Measurements from ENCODE around the gene SALL4.
"Not testable (repeated sequence)": the region's sequence is repeated elsewhere in the genome, so short reads cannot be mapped to it uniquely, and the experiment has no call there.

SALL4 gene

DNA sequence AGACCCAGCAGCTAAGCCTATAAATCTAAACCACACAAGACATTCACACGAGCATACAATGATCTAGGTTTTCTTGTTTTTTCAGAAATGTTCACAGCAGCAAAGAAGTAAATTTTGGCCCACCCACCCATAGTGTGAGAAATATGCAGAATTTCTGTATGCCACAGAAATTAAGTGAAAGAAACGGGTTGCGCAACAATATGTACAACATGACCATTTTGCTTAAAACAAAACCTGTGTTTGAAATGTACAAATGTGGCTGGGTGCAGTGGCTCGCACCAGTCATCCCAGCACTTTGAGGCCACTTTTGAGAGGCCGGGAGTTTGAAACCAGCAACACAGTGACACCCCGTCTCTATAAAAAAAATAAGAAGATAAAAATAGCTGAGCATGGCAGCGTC lies 9.4 kb downstream of the SALL4 start:
- Histone ChIP-seq H3K27ac (no peak overlapping the region), H3K36me3 (no peaks in the 10 kb centered on the region), H3K9me3 (ENCODE audit: severe bottlenecking) (no peaks in the 10 kb centered on the region), H3K27me3 (ENCODE audit: insufficient read depth, low read depth, severe bottlenecking) (no peaks in the 10 kb centered on the region), H3K4me3 (ENCODE audit: low read depth, low read length) (no peak overlapping the region)
- TF ChIP-seq, protein P1, sequence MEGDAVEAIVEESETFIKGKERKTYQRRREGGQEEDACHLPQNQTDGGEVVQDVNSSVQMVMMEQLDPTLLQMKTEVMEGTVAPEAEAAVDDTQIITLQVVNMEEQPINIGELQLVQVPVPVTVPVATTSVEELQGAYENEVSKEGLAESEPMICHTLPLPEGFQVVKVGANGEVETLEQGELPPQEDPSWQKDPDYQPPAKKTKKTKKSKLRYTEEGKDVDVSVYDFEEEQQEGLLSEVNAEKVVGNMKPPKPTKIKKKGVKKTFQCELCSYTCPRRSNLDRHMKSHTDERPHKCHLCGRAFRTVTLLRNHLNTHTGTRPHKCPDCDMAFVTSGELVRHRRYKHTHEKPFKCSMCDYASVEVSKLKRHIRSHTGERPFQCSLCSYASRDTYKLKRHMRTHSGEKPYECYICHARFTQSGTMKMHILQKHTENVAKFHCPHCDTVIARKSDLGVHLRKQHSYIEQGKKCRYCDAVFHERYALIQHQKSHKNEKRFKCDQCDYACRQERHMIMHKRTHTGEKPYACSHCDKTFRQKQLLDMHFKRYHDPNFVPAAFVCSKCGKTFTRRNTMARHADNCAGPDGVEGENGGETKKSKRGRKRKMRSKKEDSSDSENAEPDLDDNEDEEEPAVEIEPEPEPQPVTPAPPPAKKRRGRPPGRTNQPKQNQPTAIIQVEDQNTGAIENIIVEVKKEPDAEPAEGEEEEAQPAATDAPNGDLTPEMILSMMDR (IDR thresholded peaks at IDR 0.05; ENCODE audit: low read depth, low read length) = no peak
- DNase-seq = no peak

DNA sequence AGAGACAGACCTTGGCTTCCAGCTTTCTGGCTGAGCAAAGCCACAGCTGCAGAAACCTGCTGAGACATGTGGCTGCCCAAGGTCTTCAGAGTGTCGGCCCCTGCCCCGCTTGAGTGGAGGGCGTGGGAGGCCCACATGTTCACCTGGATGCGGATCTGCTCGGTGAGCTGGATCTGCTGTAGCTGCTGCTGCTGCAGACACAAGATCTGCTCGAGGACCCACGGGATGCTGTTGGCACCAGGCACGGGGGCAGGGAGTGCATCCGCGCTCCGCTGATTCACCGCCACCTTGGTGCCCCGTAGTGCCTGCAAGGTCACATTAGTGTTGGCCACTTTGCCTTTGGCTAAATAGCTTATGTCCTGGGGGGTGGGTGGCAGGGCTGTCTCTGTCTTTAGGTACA lies 10.7 kb downstream of the SALL4 start:
- Histone ChIP-seq H3K27ac (no peak overlapping the region), H3K27me3 (ENCODE audit: insufficient read depth, low read depth, severe bottlenecking) (no peaks in the 10 kb centered on the region), H3K9me3 (ENCODE audit: severe bottlenecking) (no peaks in the 10 kb centered on the region), H3K36me3 (no peaks in the 10 kb centered on the region), H3K4me3 (ENCODE audit: low read depth, low read length) (no peak overlapping the region)
- DNase-seq = no peak
- TF ChIP-seq, protein P1 (IDR thresholded peaks at IDR 0.05; ENCODE audit: low read depth, low read length) = no peak

DNA sequence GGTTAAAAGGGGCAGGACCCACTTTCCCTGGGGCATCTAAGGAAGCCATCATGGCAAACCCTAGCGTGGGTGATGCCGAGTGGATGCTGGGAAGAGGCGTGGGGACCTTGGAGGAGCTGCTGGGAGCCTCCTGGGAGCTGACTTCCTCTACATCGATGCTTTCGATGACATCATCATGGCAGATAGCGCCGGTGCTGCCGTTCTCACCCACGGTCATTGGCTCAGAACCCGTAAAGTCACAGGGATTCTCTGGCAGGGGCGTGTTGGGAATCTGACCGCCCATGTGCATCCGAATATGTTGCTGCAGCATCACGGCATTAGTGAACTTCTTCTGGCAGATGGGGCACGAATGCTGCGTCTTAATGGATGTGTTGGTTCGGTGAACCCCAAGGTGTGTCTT lies 12.1 kb downstream of the SALL4 start:
- no peak overlapping the region for H3K4me3 ChIP-seq (ENCODE audit: low read depth, low read length)
- no peaks in the 10 kb centered on the region for H3K36me3 ChIP-seq
- TF ChIP-seq, protein P1 (IDR thresholded peaks at IDR 0.05; ENCODE audit: low read depth, low read length) = no peak
- no peaks in the 10 kb centered on the region for H3K27me3 ChIP-seq (ENCODE audit: insufficient read depth, low read depth, severe bottlenecking)
- H3K9me3 ChIP-seq (ENCODE audit: severe bottlenecking) = no peaks in the 10 kb centered on the region
- H3K27ac ChIP-seq = no peak overlapping the region
- DNase-seq = no peak

DNA sequence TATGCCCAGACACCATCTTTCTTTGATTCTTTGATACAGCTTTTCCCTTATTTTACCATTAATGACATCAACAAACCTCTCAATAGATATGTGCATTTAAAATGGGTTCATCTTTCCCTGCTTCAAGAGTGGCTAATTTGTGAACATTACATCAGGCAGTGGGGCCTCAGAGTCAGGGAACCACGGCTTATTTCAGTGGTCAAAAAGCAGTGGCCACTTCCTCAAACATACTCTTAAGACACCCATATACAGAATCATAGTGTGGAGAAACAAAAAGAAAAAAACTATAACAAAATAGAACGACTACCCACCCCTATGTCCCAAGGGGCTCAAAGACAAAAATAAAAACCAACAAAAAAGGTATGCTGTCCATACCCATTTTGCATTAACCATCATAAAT lies 12.9 kb downstream of the SALL4 start:
- DNase-seq = no peak
- H3K27ac ChIP-seq = no peak overlapping the region
- no peak overlapping the region for H3K4me3 ChIP-seq (ENCODE audit: low read depth, low read length)
- H3K27me3 ChIP-seq (ENCODE audit: insufficient read depth, low read depth, severe bottlenecking) = no peaks in the 10 kb centered on the region
- TF ChIP-seq, protein P1 (IDR thresholded peaks at IDR 0.05; ENCODE audit: low read depth, low read length) = no peak
- H3K36me3 ChIP-seq = no peaks in the 10 kb centered on the region
- no peaks in the 10 kb centered on the region for H3K9me3 ChIP-seq (ENCODE audit: severe bottlenecking)

DNA sequence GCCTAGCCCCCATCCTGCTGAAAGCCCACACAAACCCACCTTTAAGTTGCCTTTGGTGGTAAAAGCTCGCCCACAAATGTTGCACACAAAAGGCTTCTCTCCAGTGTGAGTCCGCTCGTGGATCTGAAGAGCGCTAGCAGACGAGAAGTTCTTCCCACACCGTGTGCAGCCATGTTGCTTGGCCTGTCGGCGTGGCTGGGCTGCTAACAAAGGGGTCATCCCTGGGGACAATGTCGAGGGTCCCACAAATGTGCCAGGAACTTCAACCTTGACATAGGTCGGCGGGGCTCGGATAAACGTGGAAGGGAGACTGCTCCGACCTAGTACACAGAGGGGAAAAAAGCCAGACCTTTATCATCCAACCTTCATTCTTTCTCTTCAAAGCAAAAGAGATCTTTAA lies 13.5 kb downstream of the SALL4 start:
- H3K27ac ChIP-seq = no peak overlapping the region
- H3K4me3 ChIP-seq (ENCODE audit: low read depth, low read length) = no peak overlapping the region
- no peaks in the 10 kb centered on the region for H3K36me3 ChIP-seq
- H3K27me3 ChIP-seq (ENCODE audit: insufficient read depth, low read depth, severe bottlenecking) = no peaks in the 10 kb centered on the region
- no peaks in the 10 kb centered on the region for H3K9me3 ChIP-seq (ENCODE audit: severe bottlenecking)
- TF ChIP-seq, protein P1 (IDR thresholded peaks at IDR 0.05; ENCODE audit: low read depth, low read length) = no peak
- DNase-seq = no peak

DNA sequence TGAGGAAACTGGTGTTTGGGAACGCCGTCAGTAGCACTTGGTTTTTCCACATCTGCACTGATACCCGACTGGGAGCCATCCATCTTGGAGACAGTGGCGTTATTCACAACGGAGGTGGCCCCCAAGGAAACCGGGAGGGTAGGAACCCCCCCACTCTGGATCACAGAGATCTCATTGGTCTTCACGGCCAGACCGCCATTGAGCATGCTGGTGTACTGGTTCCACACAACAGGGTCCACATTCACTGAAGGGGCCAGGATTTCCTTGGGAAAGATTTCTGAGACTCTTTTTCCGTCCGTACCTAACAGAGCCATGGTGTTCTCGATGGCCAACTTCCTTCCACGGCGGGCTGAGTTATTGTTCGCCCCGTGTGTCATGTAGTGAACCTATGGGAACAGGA lies 18.0 kb downstream of the SALL4 start:
- H3K27ac ChIP-seq = no peak overlapping the region
- H3K27me3 ChIP-seq (ENCODE audit: insufficient read depth, low read depth, severe bottlenecking) = no peaks in the 10 kb centered on the region
- TF ChIP-seq, protein P1 (IDR thresholded peaks at IDR 0.05; ENCODE audit: low read depth, low read length) = no peak
- peaks cover 2% of the 10 kb centered on the region for H3K9me3 ChIP-seq (ENCODE audit: severe bottlenecking)
- no peaks in the 10 kb centered on the region for H3K36me3 ChIP-seq
- no peak for DNase-seq
- no peak overlapping the region for H3K4me3 ChIP-seq (ENCODE audit: low read depth, low read length)

DNA sequence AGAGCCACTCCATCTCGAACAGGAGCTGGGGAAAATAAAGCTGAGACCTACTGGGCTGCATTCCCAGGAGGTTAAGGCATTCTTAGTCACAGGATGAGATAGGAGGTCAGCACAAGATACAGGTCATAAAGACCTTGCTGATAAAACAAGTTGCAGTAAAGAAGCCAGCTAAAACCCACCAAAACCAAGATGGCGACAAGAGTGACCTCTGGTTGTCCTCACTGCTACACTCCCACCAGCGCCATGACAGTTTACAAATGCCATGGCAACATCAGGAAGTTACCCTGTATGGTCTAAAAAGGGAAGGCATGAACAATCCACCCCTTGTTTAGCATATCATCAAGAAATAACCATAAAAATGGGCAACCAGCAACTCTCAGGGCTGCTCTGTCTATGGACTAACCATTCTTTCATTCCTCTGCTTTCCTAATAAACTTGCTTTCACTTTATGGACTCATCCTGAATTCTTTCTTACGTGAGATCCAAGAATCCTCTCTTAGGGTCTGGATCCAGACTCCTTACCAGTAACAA lies 24.0 kb downstream of the SALL4 start:
- H3K27me3 ChIP-seq (ENCODE audit: insufficient read depth, low read depth, severe bottlenecking); H3K9me3 ChIP-seq (ENCODE audit: severe bottlenecking); H3K27ac ChIP-seq; H3K4me3 ChIP-seq (ENCODE audit: low read depth, low read length); H3K36me3 ChIP-seq; DNase-seq: not testable (repeated sequence)
